Chondrocyte (in vitro differentiated cells): Measurements from ENCODE around the gene INF2. TPM values are rescaled to one million over a fixed set of nuclear protein-coding genes. Genes with fewer than 3 reads are reported as not detected.
A peak's percentile ranks its signal among the peaks of the same experiment; 100 is the strongest.

Source experiments
- DNase-seq: peaks from one replicate; pipeline ENCODE4 v3.0.0; 2021; ENCODE audit warnings: mixed read lengths, low spot score
- H3K27ac Mint-ChIP-seq: one replicate; pipeline ENCODE4 v1.8.0; 2021; ENCODE audit warnings: mild to moderate bottlenecking, moderate library complexity, mixed read lengths; ENCODE audit not compliant: unreplicated experiment
- H3K27me3 Mint-ChIP-seq: 2 replicates; pipeline ENCODE4 v1.8.0; 2021; ENCODE audit warnings: low read depth, mixed read lengths
- H3K36me3 Mint-ChIP-seq: 2 replicates; pipeline ENCODE4 v1.8.0; 2021; ENCODE audit warnings: low read depth, mixed read lengths
- H3K4me1 Mint-ChIP-seq: 2 replicates; pipeline ENCODE4 v1.8.0; 2021; ENCODE audit warnings: low read depth, mild to moderate bottlenecking, mixed read lengths
- H3K4me3 Mint-ChIP-seq: one replicate; pipeline ENCODE4 v1.8.0; 2021; ENCODE audit warnings: mild to moderate bottlenecking, moderate library complexity, mixed read lengths; ENCODE audit not compliant: unreplicated experiment
- H3K9me3 Mint-ChIP-seq: 2 replicates; pipeline ENCODE4 v1.8.0; 2021; ENCODE audit warnings: low read depth, mixed read lengths
- total RNA-seq: library from RNA; stranded (reverse); gene quantifications from 3 replicates; pipeline ENCODE4 v1.2.1, GENCODE V29; 2021
- TF ChIP-seq, protein P1 (sequence below): fragments of 200-600 bp; sonication (generic); IDR thresholded peaks from 2 replicates; pipeline ENCODE4 v1.5.0; 2021; ENCODE audit warnings: antibody characterized with exemption, mild to moderate bottlenecking, moderate library complexity

The INF2 gene
- total RNA-seq, 1 donor from 2014 or later: 117 TPM

- H3K4me3 Mint-ChIP-seq: no peak overlapping the region
- H3K27ac Mint-ChIP-seq: no peak overlapping the region
- H3K36me3 Mint-ChIP-seq: peaks cover 2% of the 10 kb centered on the region
- TF ChIP-seq, protein P1, sequence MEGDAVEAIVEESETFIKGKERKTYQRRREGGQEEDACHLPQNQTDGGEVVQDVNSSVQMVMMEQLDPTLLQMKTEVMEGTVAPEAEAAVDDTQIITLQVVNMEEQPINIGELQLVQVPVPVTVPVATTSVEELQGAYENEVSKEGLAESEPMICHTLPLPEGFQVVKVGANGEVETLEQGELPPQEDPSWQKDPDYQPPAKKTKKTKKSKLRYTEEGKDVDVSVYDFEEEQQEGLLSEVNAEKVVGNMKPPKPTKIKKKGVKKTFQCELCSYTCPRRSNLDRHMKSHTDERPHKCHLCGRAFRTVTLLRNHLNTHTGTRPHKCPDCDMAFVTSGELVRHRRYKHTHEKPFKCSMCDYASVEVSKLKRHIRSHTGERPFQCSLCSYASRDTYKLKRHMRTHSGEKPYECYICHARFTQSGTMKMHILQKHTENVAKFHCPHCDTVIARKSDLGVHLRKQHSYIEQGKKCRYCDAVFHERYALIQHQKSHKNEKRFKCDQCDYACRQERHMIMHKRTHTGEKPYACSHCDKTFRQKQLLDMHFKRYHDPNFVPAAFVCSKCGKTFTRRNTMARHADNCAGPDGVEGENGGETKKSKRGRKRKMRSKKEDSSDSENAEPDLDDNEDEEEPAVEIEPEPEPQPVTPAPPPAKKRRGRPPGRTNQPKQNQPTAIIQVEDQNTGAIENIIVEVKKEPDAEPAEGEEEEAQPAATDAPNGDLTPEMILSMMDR: no peak
- DNase-seq: no peak
- H3K4me1 Mint-ChIP-seq: peaks cover 20% of the 10 kb centered on the region
- no peaks in the 10 kb centered on the region for H3K9me3 Mint-ChIP-seq
- no peaks in the 10 kb centered on the region for H3K27me3 Mint-ChIP-seq
Observed at GRCh38 chr14:104734991-104735779, 45.8 kb downstream of the INF2 start.

- TF ChIP-seq, protein P1: no peak
- no peaks in the 10 kb centered on the region for H3K9me3 Mint-ChIP-seq
- H3K4me3 Mint-ChIP-seq: peak overlapping the region; percentile 16
- peaks cover 20% of the 10 kb centered on the region for H3K4me1 Mint-ChIP-seq
- H3K27ac Mint-ChIP-seq: peak overlapping the region; percentile 98
- no peak for DNase-seq
- no peaks in the 10 kb centered on the region for H3K27me3 Mint-ChIP-seq
- H3K36me3 Mint-ChIP-seq: peaks cover 4% of the 10 kb centered on the region
Observed at GRCh38 chr14:104735830-104736642, 46.6 kb downstream of the INF2 start.

DNA sequence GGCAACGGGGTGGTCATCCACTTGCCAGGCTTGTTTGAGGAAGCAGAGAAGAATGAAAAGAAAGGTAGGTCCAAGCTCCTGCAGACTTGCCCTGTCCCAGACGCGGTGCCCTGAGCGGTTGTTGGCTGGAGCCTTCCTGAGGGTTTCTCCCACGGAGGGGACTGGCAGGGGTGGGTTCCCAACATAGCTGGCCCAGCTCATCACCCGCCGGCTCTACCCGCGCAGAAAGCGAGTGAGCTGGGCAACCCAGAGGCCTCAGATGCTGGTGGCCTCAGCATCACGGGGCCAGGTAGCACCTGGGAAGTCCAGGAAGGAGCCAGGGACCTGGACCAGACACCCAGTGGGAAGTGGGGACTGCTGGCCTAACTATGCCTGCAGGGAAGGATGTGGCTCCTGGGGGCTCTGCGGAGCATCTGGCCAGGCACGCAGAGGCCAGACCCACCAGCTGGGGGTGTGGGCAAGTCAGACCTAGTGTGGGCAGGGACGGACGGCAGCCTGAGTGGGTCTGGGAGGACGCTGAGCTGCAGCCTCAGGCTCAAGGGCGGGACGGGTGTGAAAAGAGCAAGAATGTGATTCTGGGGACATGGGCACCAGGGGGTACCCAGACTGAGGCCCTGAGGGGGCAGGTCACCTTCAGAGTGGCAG, 49.1 kb downstream of the INF2 start:
- no peak overlapping the region for H3K4me3 Mint-ChIP-seq
- H3K36me3 Mint-ChIP-seq: peaks cover 5% of the 10 kb centered on the region
- no peaks in the 10 kb centered on the region for H3K9me3 Mint-ChIP-seq
- no peaks in the 10 kb centered on the region for H3K27me3 Mint-ChIP-seq
- TF ChIP-seq, protein P1: no peak
- no peak for DNase-seq
- peaks cover 26% of the 10 kb centered on the region for H3K4me1 Mint-ChIP-seq
- no peak overlapping the region for H3K27ac Mint-ChIP-seq

DNA sequence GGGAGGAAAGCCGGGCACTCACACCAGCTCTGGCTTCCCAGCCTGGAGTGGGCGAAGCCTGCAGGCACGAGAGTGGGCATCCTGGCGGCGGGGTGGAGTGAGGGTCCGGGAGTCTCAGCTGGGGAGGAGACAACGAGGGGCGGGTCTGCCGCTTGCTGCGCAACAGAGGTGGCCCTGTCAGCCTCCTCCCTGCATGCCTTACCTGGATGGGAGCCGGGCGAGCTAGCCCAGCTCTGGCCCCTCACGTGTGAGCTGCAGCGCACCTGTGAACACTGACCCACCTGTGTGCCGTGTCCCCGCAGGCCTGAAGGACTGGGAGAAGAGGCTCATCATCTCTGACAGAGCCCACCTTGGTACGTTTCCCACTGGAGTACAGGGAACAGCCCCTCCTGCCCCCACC, 49.6 kb downstream of the INF2 start:
- H3K4me3 Mint-ChIP-seq: no peak overlapping the region
- no peak for DNase-seq

More for the DNA sequence above, 49.6 kb downstream of the INF2 start:
- Mint-ChIP-seq H3K4me1 (peaks cover 26% of the 10 kb centered on the region), H3K36me3 (peaks cover 5% of the 10 kb centered on the region), H3K27ac (no peak overlapping the region), H3K27me3 (no peaks in the 10 kb centered on the region), H3K9me3 (no peaks in the 10 kb centered on the region)
- TF ChIP-seq, protein P1: no peak
